ENCODE measurements around the gene PRKACG.

Gene PRKACG

GRCh38 chr9:68981789-68982188 is 32.1 kb downstream of the PRKACG start:
- DNase-seq (ENCODE audit: low spot score) = no peak

- DNase-seq (ENCODE audit: low spot score) = no peak
Measured at GRCh38 chr9:68980341-68980914, 33.5 kb downstream of the PRKACG start.

GRCh38 chr9:68979538-68980314 is 34.2 kb downstream of the PRKACG start:
- DNase-seq (ENCODE audit: low spot score) = no peak

- no peak for DNase-seq (ENCODE audit: low spot score)
Measured at GRCh38 chr9:68978501-68978900, 35.4 kb downstream of the PRKACG start.

- DNase-seq (ENCODE audit: low spot score) = no peak
Measured at GRCh38 chr9:68978066-68978465, 35.8 kb downstream of the PRKACG start.

GRCh38 chr9:68975365-68976043 is 38.4 kb downstream of the PRKACG start:
- DNase-seq (ENCODE audit: low spot score) = no peak

GRCh38 chr9:68974901-68975300 is 39.0 kb downstream of the PRKACG start:
- DNase-seq (ENCODE audit: low spot score) = no peak

GRCh38 chr9:68974431-68974830 is 39.5 kb downstream of the PRKACG start:
- DNase-seq (ENCODE audit: low spot score) = no peak

- no peak for DNase-seq (ENCODE audit: low spot score)
Measured at GRCh38 chr9:68973619-68974018, 40.3 kb downstream of the PRKACG start.

- no peak for DNase-seq (ENCODE audit: low spot score)
Measured at GRCh38 chr9:68970151-68970550, 43.8 kb downstream of the PRKACG start.

- no peak for DNase-seq (ENCODE audit: low spot score)
Measured at GRCh38 chr9:68969538-68969937, 44.4 kb downstream of the PRKACG start.

GRCh38 chr9:68967800-68968199 is 46.1 kb downstream of the PRKACG start:
- no peak for DNase-seq (ENCODE audit: low spot score)

GRCh38 chr9:68966496-68966944 is 47.4 kb downstream of the PRKACG start:
- no peak for DNase-seq (ENCODE audit: low spot score)

- no peak for DNase-seq (ENCODE audit: low spot score)
Measured at GRCh38 chr9:68964765-68965164, 49.1 kb downstream of the PRKACG start.

- no peak for DNase-seq (ENCODE audit: low spot score)
Measured at GRCh38 chr9:68964102-68964541, 49.8 kb downstream of the PRKACG start.

- no peak for DNase-seq (ENCODE audit: low spot score)
Measured at GRCh38 chr9:68963416-68963815, 50.5 kb downstream of the PRKACG start.

Data from kidney tubule cell (primary cell).